Choroid plexus epithelial cell (primary cell): ENCODE results near the gene SIGLEC10.
"Not testable (repeated sequence)": the region's sequence is repeated elsewhere in the genome, so short reads cannot be mapped to it uniquely, and the experiment has no call there.

Experiments
- DNase-seq: peaks from one replicate; pipeline ENCODE4 v3.0.0-alpha.2; 2010; ENCODE audit warnings: low read depth
- H3K4me3 ChIP-seq: 2 replicates; pipeline ENCODE4 v1.5.1; 2011; ENCODE audit warnings: low read depth, mild to moderate bottlenecking, control low read depth, low read length, moderate library complexity
- TF ChIP-seq, protein P1 (sequence below): conservative IDR thresholded peaks from 2 replicates; pipeline ENCODE4 v1.5.1; 2011; ENCODE audit warnings: low read depth, mild to moderate bottlenecking, control low read depth, inconsistent platforms, low read length, moderate library complexity

SIGLEC10 gene, protein sequence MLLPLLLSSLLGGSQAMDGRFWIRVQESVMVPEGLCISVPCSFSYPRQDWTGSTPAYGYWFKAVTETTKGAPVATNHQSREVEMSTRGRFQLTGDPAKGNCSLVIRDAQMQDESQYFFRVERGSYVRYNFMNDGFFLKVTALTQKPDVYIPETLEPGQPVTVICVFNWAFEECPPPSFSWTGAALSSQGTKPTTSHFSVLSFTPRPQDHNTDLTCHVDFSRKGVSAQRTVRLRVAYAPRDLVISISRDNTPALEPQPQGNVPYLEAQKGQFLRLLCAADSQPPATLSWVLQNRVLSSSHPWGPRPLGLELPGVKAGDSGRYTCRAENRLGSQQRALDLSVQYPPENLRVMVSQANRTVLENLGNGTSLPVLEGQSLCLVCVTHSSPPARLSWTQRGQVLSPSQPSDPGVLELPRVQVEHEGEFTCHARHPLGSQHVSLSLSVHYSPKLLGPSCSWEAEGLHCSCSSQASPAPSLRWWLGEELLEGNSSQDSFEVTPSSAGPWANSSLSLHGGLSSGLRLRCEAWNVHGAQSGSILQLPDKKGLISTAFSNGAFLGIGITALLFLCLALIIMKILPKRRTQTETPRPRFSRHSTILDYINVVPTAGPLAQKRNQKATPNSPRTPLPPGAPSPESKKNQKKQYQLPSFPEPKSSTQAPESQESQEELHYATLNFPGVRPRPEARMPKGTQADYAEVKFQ

DNA sequence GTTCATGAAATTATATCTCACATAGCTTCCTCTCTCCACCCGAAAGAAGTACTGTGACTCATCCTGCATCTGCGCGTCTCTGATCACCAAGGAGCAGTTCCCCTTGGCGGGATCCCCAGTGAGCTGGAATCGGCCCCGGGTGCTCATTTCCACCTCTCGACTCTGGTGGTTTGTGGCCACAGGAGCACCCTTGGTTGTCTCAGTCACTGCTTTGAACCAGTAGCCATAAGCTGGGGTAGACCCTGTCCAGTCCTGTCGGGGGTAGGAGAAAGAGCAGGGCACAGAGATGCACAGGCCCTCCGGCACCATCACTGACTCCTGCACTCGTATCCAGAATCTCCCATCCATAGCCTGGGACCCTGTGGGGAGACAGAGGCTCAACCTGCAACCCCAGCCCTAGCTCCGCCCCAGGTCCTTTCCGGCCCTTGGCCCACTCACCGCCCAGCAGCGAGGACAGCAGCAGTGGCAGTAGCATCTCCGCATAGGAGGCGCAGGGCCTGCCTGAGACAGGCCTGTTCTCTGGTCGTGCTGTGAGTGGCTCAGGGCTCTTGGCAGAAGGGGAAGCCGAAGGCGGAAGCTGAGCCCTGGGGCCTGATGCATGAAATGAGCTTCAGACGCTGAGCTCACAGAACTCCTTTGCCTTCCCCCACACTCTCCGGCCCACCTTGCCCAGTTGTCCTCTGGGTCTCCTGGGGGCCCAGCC, at the start of gene SIGLEC10:
SIGLEC10 (minus strand) TSS at position 536 of the 703 bp plus-strand sequence; CDS start at position 475, 61 bp downstream.
- H3K4me3 ChIP-seq: no peak within 1 kb of the TSS
- peak; percentile 7 for DNase-seq
- TF ChIP-seq, protein P1, sequence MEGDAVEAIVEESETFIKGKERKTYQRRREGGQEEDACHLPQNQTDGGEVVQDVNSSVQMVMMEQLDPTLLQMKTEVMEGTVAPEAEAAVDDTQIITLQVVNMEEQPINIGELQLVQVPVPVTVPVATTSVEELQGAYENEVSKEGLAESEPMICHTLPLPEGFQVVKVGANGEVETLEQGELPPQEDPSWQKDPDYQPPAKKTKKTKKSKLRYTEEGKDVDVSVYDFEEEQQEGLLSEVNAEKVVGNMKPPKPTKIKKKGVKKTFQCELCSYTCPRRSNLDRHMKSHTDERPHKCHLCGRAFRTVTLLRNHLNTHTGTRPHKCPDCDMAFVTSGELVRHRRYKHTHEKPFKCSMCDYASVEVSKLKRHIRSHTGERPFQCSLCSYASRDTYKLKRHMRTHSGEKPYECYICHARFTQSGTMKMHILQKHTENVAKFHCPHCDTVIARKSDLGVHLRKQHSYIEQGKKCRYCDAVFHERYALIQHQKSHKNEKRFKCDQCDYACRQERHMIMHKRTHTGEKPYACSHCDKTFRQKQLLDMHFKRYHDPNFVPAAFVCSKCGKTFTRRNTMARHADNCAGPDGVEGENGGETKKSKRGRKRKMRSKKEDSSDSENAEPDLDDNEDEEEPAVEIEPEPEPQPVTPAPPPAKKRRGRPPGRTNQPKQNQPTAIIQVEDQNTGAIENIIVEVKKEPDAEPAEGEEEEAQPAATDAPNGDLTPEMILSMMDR: no peak

DNA sequence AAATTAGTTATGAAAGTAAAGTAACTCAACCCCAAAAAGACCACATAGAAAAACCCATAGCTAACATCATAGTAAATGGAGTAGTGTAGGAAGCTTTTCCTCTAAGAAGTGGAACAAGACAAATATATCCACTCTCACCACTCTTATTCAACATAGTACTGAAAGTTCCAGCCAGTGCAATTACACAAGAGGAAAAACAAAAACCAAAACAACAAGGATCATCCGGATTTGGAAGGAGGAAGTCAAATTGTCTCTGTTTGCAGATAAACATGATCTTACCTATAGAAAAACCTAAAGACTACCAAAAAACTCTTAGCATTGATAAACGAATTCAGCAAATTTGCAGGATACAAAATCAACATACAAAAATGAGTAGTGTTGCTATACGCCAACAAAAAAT, 49.3 kb upstream of the SIGLEC10 start:
- no peak for DNase-seq
- no peak overlapping the region for H3K4me3 ChIP-seq
- TF ChIP-seq, protein P1: no peak

DNA sequence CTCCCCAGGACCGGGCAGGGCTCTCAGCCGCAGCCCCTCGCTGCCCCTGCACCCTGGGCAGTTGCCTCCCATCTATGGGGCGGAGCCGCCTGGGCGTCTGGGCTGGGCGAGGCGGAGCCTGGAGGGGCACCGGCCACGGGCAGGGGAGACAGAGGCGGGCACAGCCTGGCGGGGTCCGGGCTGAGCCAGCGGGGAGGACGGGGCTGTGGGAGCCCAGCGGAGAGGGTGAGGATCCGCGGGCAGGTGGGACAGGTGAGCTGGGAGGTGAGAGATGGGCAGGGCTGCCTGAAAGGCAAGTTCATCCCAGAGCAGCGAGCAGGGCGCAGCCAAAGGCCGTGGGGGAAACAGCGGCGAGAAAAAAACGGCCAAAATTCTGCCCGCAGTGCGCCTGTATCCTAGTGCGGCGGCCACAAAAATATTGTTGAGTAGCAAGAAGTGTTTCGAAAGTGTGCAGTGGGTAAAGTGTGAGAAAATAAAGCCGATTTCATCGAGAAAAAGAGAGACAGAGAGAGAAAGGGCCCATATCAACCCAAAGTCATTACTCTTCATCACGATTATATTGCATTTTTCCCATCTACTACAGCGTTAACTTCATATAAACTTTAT, 46.6 kb upstream of the SIGLEC10 start:
- DNase-seq: not testable (repeated sequence)

DNA sequence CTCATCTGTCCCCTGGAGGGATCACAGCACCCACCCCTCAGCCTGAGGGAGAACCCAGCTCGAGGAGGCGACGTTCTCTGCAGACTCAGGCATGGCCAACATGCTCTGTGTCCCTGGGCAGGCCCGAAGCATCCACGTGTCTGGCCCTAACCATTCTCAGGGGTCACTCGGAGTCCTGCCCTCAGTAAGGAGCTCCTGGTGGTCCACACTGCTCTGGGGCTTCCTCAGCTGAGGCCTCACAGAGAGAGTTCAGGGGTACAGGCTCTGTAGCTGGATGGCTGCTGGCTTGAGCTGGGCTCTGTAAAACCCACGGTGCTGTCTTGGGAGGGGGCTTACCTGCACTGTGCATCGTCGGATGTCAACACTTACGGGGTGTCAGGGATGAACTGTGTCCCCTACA, 45.2 kb upstream of the SIGLEC10 start:
- DNase-seq: no peak
- no peak overlapping the region for H3K4me3 ChIP-seq
- TF ChIP-seq, protein P1: no peak

More for the DNA sequence above, 46.6 kb upstream of the SIGLEC10 start:
- not testable (repeated sequence) for H3K4me3 ChIP-seq

DNA sequence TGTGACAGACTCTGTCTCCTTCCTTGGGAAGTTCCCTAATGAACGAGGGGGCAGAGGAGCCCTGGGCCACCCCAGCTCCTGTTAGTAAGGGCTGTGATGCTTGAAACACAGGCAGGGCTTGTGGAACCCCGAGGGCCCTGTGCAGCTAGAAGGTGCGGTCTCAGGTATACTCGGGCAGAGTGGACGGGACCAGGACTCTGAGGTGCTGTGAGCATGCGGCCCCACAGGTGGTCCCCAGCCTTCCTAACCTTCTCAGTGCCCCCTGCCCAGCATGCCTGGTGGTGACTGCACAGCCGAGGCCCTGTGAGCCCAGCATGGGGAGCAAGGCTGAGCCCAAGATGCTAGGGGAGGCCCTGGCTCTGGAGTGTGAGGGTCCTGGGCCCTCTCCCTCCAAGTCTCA, 44.8 kb upstream of the SIGLEC10 start:
- TF ChIP-seq, protein P1: no peak
- H3K4me3 ChIP-seq: no peak overlapping the region
- no peak for DNase-seq

DNA sequence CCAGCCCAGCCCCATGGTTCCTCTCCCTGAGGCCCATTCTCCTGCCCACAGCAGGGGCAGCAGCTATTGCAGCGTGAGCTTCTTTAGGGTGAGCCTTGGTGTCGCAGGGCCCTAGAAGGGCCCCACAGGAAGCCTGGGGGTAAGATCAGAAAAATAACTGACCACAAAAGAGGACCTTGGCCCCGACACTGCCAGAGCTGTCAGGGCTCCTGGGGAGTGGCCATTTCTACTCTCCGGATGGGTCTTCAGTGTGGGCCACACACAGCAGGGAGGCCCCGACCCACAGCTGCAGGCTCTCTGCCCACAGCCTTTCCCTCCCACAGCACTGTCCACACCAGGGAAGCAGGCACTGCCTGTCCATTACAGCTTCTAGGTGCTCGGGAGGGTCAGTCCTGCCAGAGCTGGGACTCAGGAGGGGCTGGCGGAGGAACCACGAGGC, 44.3 kb upstream of the SIGLEC10 start:
- H3K4me3 ChIP-seq: no peak overlapping the region
- TF ChIP-seq, protein P1: no peak
- DNase-seq: peak; percentile 10
